GM12878 (cell line): Measurements from ENCODE around the gene RPL12. TPM values are rescaled to one million over a fixed set of nuclear protein-coding genes. Genes with fewer than 3 reads are reported as not detected.

Experiments used
- ATF3 ChIP-seq: IDR thresholded peaks from 2 replicates; pipeline ENCODE4 v1.6.1; 2011; ENCODE audit warnings: low read depth, mild to moderate bottlenecking, low read length, moderate library complexity, borderline replicate concordance; ENCODE audit errors: extremely low read depth
- CBX3 ChIP-seq: fragments of 200-600 bp; sonication (generic); IDR thresholded peaks from 2 replicates; pipeline ENCODE4 v1.6.1; 2016; ENCODE audit warnings: low read depth, borderline replicate concordance
- HDAC6 ChIP-seq: fragments of 200-600 bp; sonication (generic); IDR thresholded peaks from one replicate; pipeline ENCODE4 v1.8.0; 2017; ENCODE audit warnings: antibody characterized with exemption; ENCODE audit not compliant: unreplicated experiment
- HSF1 ChIP-seq: fragments of 150-350 bp; IDR thresholded peaks from 2 replicates; pipeline ENCODE4 v1.6.1; 2014; ENCODE audit warnings: mild to moderate bottlenecking, low read depth, low read length
- IKZF2 ChIP-seq, 2 experiments: fragments of 450-650 bp; IDR thresholded peaks; 2 replicates each; pipeline ENCODE4 v1.6.1; 2017; ENCODE audit warnings: mild to moderate bottlenecking in 2 of 2, moderate library complexity in 2 of 2
- KAT2A ChIP-seq: conservative IDR thresholded peaks from 2 replicates; pipeline ENCODE4 v1.6.1; 2011; ENCODE audit warnings: low read depth, low read length; ENCODE audit not compliant: control insufficient read depth
- NFYA ChIP-seq: IDR thresholded peaks from 2 replicates; pipeline ENCODE4 v1.6.1; 2011; ENCODE audit warnings: low read depth, mild to moderate bottlenecking, low read length, improper control_type of control experiment, borderline replicate concordance
- NRF1 ChIP-seq: conservative IDR thresholded peaks from 2 replicates; pipeline ENCODE4 v1.6.1; 2011; ENCODE audit warnings: mild to moderate bottlenecking, low read depth, low read length, improper control_type of control experiment
- PAX8 ChIP-seq: fragments of 450-650 bp; IDR thresholded peaks from 2 replicates; pipeline ENCODE4 v1.6.1; 2017; ENCODE audit warnings: mild to moderate bottlenecking, moderate library complexity
- PBX3 ChIP-seq: IDR thresholded peaks from 2 replicates; pipeline ENCODE4 v1.6.1; 2011; ENCODE audit warnings: mild to moderate bottlenecking, low read depth, low read length, moderate library complexity; ENCODE audit not compliant: insufficient replicate concordance
- RAD51 ChIP-seq: fragments of 450-650 bp; IDR thresholded peaks from 2 replicates; pipeline ENCODE4 v1.6.1; 2016; ENCODE audit warnings: moderate library complexity, mild to moderate bottlenecking, inconsistent platforms
- RUNX3 ChIP-seq: IDR thresholded peaks from 2 replicates; pipeline ENCODE4 v1.6.1; 2012; ENCODE audit warnings: low read length, inconsistent platforms
- STAT3 ChIP-seq: IDR thresholded peaks from 2 replicates; pipeline ENCODE4 v1.6.1; 2011; ENCODE audit warnings: low read depth, low read length, improper control_type of control experiment
- YY1 ChIP-seq: IDR thresholded peaks from 2 replicates; pipeline ENCODE4 v1.6.1; 2011; ENCODE audit warnings: low read depth, mild to moderate bottlenecking, low read length
- ZBTB11 ChIP-seq: fragments of 450-650 bp; formaldehyde crosslinking; IDR thresholded peaks from 2 replicates; pipeline ENCODE4 v1.5.0; 2022; ENCODE audit warnings: mild to moderate bottlenecking, missing genetic modification characterization
- ZBTB33 ChIP-seq: fragments of 450-650 bp; IDR thresholded peaks from 2 replicates; pipeline ENCODE4 v1.6.1; 2017; ENCODE audit warnings: mild to moderate bottlenecking
- ZBTB4 ChIP-seq: fragments of 450-650 bp; formaldehyde crosslinking; IDR thresholded peaks from 2 replicates; pipeline ENCODE4 v1.4.0; 2022; ENCODE audit warnings: mild to moderate bottlenecking, moderate library complexity
- ZNF274 ChIP-seq: IDR thresholded peaks from one replicate; pipeline ENCODE4 v1.8.0; 2011; ENCODE audit not compliant: insufficient read length, insufficient read depth
- polyA plus RNA-seq, 11 experiments: library from polyadenylated mRNA; depleted of rRNA in 4 of 11; unstranded in 6 of 11; stranded (reverse) in 5 of 11; fragments of >200 nt; fragmentation: Nextera tagmentation in 4 of 11; fragmentation: Illumina TruSeq in 1 of 11; extraction: Ambion mirVana in 4 of 11; extraction: Trizol in 1 of 11; gene quantifications; 1 replicate in 1 of 11; 2 replicates in 10 of 11; pipeline versions ENCODE4 v1.2.1 to v1.2.3, GENCODE V29; 2011 to 2016; ENCODE audit warnings: inconsistent platforms in 2 of 11, missing spikeins in 2 of 11, low read depth in 1 of 11
- total RNA-seq, 4 experiments: library from RNA; depleted of rRNA in 3 of 4; stranded (reverse); fragments of >200 nt in 3 of 4; fragmentation: Illumina TruSeq in 1 of 4; extraction: Trizol in 1 of 4; gene quantifications; 2 replicates each; pipeline versions ENCODE4 v1.2.1 to v1.2.3, GENCODE V29; 2013 to 2021

RPL12 gene
- total and polyA plus RNA-seq, 10 of the 15 experiments (the other 5 are each of a cell fraction or from before 2014, with no cell fraction given): 961 to 5,544 (median 2,858) TPM

GRCh38 chr9:127423934-127424675, 27.1 kb downstream of the RPL12 start, which contains the start of gene ZNF79 (continued):
- TF ChIP-seq YY1: peak; percentile 83
- TF ChIP-seq NRF1: peak; percentile 43
- TF ChIP-seq ZNF274: no peak
- TF ChIP-seq PAX8: no peak
- TF ChIP-seq STAT3: no peak
- no peak for TF ChIP-seq RAD51
- TF ChIP-seq NFYA: no peak
- TF ChIP-seq ATF3: peak; percentile 83
- no peak for TF ChIP-seq HDAC6
- no peak for TF ChIP-seq ZBTB11
- TF ChIP-seq RUNX3: peak; percentile 42; the same call in 1 of the 2 replicates
- no peak for TF ChIP-seq PBX3
- TF ChIP-seq KAT2A: no peak
- TF ChIP-seq HSF1: no peak
- no peak for TF ChIP-seq ZBTB4
- no peak for TF ChIP-seq ZBTB33
- TF ChIP-seq CBX3: no peak
- peak; percentile 41 to 63; a peak in 2 of 4 replicates for TF ChIP-seq IKZF2 (IDR thresholded peaks at IDR 0.05)
